Measurements from ENCODE around the gene MBIP.
A peak's percentile ranks its signal among the peaks of the same experiment; 100 is the strongest.

The MBIP gene

GRCh38 chr14:36264107-36264506, 56.3 kb downstream of the MBIP start:
- DNase-seq (ENCODE audit: low spot score) = no peak

DNA sequence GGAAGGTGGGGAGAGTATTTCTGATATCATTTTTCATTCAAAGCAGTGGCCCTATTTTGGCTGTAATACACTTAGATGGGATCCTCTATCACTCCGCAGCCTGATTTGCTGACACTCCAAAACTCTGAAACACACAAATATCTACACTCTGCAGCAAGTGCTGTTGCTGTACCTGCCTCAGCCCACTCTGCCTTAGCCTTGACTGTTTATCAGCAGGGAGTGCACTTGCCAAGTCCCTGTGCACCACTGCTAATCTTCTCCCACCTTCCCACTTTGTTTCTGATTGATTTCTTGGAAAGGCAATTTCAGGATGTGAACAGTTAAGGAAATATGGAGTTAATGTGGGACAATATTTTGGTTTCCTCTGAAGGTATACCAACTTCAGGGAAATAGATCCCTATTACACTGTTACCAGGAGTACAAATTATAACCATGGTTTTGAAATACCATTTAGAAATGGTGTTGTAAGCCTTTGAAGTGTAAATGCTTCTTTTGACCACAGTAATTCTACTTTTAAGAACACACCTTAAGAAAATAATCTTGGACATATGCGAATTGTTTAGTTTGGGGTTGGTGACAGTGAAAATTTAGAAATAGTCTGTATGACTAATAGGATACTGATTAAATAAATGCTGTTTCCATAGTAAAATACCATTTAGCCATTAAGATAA, 59.3 kb downstream of the MBIP start:
- no peak for DNase-seq (ENCODE audit: low spot score)

DNA sequence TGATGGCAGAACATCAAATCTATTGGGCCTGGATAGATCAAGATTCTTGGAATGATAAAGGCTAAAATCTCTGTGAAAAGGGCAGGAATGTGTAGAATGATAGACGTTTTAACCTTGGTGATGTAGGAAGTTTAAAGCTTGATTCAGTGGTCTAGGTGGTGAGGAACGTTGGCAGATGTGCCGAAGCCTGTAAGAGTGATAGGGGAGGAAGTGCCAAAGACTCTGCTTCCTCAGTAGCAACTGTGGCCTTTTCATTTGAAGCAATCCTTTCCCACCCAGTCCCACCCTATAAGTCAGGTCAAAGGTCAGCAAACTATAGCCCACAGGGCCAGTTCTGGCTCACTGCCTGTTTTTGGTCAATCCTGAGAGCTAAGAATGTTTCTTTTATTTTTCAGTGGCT, 62.2 kb downstream of the MBIP start:
- no peak for DNase-seq (ENCODE audit: low spot score)

GRCh38 chr14:36256126-36256801, 64.2 kb downstream of the MBIP start:
- DNase-seq (ENCODE audit: low spot score) = no peak

GRCh38 chr14:36254020-36254624, 66.3 kb downstream of the MBIP start:
- DNase-seq (ENCODE audit: low spot score) = peak; percentile 19
